ENCODE results near the gene GAS7. TPM values are rescaled to one million over a fixed set of nuclear protein-coding genes. Genes with fewer than 3 reads are reported as not detected.

GAS7 gene
- total RNA-seq, 2 donors from 2014 or later, result 10.3 to 144 TPM

DNA sequence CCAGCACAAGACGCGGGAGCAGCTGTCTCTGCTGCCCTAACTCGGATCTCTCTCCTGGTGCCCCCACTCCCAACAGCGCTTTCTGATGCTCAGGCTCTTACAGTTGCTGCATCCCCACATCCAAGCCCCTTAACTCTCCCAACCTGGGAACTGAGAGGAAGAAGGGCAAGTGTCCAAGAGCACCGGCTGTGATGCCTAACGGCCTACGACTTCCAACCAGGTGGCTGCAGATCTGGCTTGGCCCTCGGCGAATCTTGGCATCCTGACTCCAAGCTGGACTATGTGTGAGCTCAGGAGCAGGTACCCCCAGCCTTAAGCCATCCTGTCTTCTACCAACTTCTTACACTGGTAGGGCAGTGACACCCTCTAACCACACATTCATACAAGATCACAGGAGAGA lies 255.1 kb downstream of the GAS7 start:
- Histone ChIP-seq H3K27ac (no peak overlapping the region), H3K4me1 (replicated peaks) (no peaks in the 10 kb centered on the region), H3K36me3 (no peaks in the 10 kb centered on the region), H3K27me3 (replicated peaks; ENCODE audit: insufficient read depth) (no peaks in the 10 kb centered on the region), H3K9me3 (no peaks in the 10 kb centered on the region), H3K4me3 (no peak overlapping the region)
- 85% methylated on average over 9 of the region's 9 CpGs for WGBS
- intact Hi-C loops (cut with DNase I), result no loop called here
- DNase-seq (ENCODE audit: low spot score), result no peak
- TF ChIP-seq POLR2A (IDR thresholded peaks at IDR 0.05) (no peak), CTCF (IDR thresholded peaks at IDR 0.05) (no peak), POLR2AphosphoS5 (IDR thresholded peaks at IDR 0.05) (no peak)

- H3K36me3 ChIP-seq, result no peaks in the 10 kb centered on the region
- no peaks in the 10 kb centered on the region for H3K9me3 ChIP-seq
- TF ChIP-seq CTCF (IDR thresholded peaks at IDR 0.05) (no peak), POLR2A (IDR thresholded peaks at IDR 0.05) (no peak), POLR2AphosphoS5 (IDR thresholded peaks at IDR 0.05) (no peak)
- no peak overlapping the region for H3K4me3 ChIP-seq
- intact Hi-C loops (cut with DNase I), result no loop called here
- H3K4me1 ChIP-seq (replicated peaks), result no peaks in the 10 kb centered on the region
- 82% methylated on average over 13 of the region's 13 CpGs for whole genome bisulfite sequencing
- no peak overlapping the region for H3K27ac ChIP-seq
- DNase-seq (ENCODE audit: low spot score), result no peak
- H3K27me3 ChIP-seq (replicated peaks; ENCODE audit: insufficient read depth), result no peaks in the 10 kb centered on the region
These were observed 255.5 kb downstream of the GAS7 start for GRCh38 chr17:9942885-9943284.

- Histone ChIP-seq H3K9me3 (no peaks in the 10 kb centered on the region), H3K4me1 (replicated peaks) (no peaks in the 10 kb centered on the region), H3K27me3 (replicated peaks; ENCODE audit: insufficient read depth) (no peaks in the 10 kb centered on the region), H3K36me3 (no peaks in the 10 kb centered on the region), H3K4me3 (no peak overlapping the region), H3K27ac (no peak overlapping the region)
- WGBS, result 55% methylated on average over 13 of the region's 13 CpGs
- DNase-seq (ENCODE audit: low spot score), result no peak
- intact Hi-C loops (cut with DNase I), result no loop called here
- TF ChIP-seq POLR2AphosphoS5 (IDR thresholded peaks at IDR 0.05), result no peak
- no peak for TF ChIP-seq POLR2A (IDR thresholded peaks at IDR 0.05)
- TF ChIP-seq CTCF (IDR thresholded peaks at IDR 0.05), result no peak
These were observed 257.1 kb downstream of the GAS7 start for GRCh38 chr17:9941305-9941704.

- H3K4me3 ChIP-seq, result no peak overlapping the region
- H3K4me1 ChIP-seq (replicated peaks), result no peaks in the 10 kb centered on the region
- no peaks in the 10 kb centered on the region for H3K9me3 ChIP-seq
- no peaks in the 10 kb centered on the region for H3K36me3 ChIP-seq
- 69% methylated on average over 9 of the region's 9 CpGs for WGBS
- DNase-seq (ENCODE audit: low spot score), result no peak
- no peak overlapping the region for H3K27ac ChIP-seq
- TF ChIP-seq POLR2AphosphoS5 (IDR thresholded peaks at IDR 0.05) (no peak), POLR2A (IDR thresholded peaks at IDR 0.05) (no peak), CTCF (IDR thresholded peaks at IDR 0.05) (no peak)
- H3K27me3 ChIP-seq (replicated peaks; ENCODE audit: insufficient read depth), result no peaks in the 10 kb centered on the region
- intact Hi-C loops (cut with DNase I), result no loop called here
These were observed 257.6 kb downstream of the GAS7 start for GRCh38 chr17:9940841-9941240.

- H3K9me3 ChIP-seq, result no peaks in the 10 kb centered on the region
- H3K4me1 ChIP-seq (replicated peaks), result no peaks in the 10 kb centered on the region
- H3K27me3 ChIP-seq (replicated peaks; ENCODE audit: insufficient read depth), result no peaks in the 10 kb centered on the region
- 88% methylated on average over 1 of the region's 1 CpG for WGBS
- no peak for TF ChIP-seq POLR2A (IDR thresholded peaks at IDR 0.05)
- no peak for TF ChIP-seq CTCF (IDR thresholded peaks at IDR 0.05)
- no peak for TF ChIP-seq POLR2AphosphoS5 (IDR thresholded peaks at IDR 0.05)
- intact Hi-C loops (cut with DNase I), result no loop called here
- no peak overlapping the region for H3K27ac ChIP-seq
- no peaks in the 10 kb centered on the region for H3K36me3 ChIP-seq
- no peak for DNase-seq (ENCODE audit: low spot score)
- H3K4me3 ChIP-seq, result no peak overlapping the region
These were observed 259.6 kb downstream of the GAS7 start for GRCh38 chr17:9938764-9939163.

Data from prostate gland (tissue), 2 donors.